ENCODE measurements around the gene BMPER.

Gene BMPER

DNA sequence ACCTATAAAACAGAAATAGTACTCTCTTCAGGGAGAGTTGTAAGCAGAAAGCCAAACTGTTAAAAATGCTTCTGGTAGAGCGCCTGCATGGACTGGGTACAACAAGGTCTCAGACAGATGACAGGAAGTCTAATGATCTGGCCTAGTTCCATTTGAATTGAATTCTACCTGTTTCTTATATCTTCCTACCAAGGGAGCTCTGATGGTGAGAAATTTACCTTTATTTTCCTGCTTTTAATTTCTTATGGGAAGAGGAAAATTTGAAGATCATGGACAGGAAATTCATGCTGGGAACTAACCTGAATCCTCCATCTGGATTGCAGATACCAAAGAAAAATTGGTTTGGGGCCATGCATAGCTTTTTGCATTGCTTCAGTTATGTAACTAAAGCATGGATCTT is 63.3 kb downstream of the BMPER start:
- DNase-seq (ENCODE audit: low read depth in 2 of 2): no peak

DNA sequence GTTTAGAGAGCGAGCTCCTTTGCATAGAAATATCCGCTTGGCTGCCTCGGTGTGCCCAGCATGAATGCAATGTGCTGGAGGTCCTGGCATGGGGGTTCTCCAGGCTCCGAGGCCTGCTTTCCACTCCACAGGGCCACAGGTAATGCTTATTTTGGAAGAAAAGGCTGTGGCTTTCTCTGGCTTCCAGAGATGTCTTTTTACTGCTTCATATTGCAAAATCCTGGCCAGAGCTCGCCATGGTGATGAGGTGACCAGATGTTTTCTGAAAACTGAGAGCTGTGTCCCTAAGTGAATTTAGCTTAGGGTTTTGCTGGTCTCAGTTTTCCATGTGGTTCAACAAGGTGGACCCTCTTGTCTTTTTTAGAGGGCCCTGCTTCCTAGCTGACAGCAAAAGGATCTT is 65.2 kb downstream of the BMPER start:
- DNase-seq (ENCODE audit: low read depth in 2 of 2): no peak

DNA sequence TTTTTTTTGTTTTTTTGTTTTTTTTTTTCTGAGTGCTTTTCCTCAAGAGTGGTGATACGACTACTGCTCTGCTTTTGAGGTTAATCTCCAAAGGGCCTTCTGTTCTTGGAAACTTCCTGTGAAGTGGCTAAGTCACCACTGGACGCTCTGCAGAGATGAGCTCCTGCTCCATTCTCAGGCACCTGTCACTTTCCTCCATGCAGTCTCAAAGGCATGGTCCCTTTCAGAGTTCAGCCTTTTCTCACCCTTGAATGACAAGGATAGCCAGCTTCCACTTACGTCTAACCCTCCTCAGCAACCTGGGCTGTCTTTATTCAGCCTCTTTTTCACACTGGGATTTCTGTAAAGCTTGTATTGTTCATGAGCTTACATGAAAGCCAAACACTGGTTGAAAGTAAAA is 65.8 kb downstream of the BMPER start:
- DNase-seq (ENCODE audit: low read depth in 2 of 2): no peak

DNA sequence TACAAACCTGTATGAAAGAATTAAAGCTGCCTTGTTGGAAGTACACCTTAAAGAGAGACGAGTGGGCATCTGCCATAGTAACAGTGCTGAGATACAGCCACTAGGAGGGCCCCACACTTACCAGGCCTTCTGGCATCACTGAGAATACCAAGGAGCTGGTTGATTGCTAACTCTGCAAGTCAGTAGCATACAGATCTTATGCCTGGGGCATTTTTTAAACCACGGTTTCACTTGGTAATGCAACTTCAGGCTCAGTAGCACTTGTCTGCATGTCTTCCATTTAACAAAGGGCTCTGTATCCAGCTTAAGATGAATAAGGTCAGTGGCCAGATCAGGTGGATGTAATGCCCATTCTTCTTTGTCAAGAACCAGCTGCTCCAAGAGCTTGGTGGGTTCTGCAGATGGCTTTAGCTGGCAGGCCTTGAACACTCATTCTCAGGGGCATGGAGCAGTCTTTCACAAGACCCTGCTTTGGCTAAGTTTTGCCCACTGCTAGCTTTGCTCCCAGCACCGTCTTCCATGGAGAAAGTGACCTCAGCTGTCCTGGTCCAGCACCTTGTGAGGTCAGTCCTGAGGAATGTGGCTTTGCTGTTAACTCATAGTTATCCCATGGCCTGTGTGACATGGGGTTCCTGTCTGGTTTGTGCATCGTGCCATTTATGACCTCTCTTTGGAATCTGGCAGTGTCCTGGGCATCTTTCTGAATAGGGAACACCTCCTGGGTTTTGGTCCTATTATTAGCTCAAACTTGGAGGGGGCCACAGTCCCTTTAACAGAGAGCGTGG is 68.1 kb downstream of the BMPER start:
- no peak for DNase-seq (ENCODE audit: low read depth in 2 of 2)

DNA sequence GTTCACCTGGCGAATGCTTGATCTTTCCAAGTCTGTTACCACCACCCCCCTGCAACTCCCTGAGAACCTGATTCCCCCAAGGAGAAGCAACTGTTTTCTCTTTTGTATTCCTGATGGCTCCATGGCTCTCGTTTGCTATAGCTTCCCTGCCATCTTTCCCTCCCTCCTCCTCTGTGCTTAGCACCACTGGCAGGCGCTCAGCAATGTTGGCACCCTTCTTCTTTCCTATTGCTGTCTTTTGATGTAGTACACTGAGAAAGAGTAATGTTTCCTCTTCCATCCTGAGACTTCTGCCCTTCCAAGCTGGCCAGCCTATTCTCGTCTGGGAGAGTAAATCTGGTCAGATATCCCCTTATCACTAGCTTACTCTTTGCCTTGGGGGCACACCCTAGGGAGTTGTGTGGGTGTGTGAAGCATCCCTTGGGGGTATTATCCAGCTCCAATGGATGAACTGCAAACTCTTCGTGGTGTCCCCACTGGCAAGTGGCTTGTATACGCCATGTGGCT is 74.0 kb downstream of the BMPER start:
- no peak for DNase-seq (ENCODE audit: low read depth in 2 of 2)

DNA sequence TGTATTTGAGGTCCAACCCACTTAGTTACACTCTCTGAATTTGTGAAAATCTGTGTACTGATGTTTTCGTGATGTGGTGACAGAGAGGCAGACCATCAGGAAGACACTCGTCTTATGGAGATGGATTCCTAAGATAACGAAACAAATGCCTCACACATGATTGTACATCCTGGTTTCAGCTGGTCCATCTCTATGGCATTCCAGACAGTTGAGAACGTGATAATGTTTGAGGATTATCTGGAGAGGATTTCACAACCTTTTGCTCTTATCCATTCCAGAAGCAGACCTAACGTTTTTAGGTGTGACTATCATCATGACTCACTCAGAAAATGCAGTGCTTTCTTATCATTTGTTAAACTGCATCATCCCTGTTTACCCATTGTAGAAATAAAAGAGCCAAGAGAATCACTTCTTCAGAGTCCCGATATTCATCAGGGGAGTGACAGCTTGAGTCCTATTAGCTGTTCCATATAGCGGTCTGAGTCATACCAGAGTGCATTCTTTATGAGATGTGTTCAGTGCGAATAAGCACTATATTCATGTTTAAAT is 74.5 kb downstream of the BMPER start:
- DNase-seq (ENCODE audit: low read depth in 2 of 2): no peak

DNA sequence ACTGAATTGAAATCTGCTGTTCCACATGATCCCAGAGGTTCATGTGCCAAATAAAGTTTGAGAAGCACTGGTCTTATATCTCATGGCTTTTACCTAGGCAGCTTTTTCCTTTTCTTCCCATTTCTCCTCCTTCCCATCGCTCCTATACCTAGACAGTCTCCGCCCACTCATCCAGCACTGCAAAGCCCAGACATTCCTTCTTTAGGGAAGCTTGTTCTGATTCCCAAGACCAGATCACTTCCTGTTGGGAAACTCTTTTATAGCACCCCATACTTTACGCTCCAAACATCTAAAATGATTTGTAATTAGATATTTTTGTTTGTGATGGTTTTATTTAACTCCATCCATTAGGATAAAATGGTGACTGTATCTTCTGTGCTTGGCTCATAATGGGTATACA is 75.9 kb downstream of the BMPER start:
- DNase-seq (ENCODE audit: low read depth in 2 of 2): no peak

DNA sequence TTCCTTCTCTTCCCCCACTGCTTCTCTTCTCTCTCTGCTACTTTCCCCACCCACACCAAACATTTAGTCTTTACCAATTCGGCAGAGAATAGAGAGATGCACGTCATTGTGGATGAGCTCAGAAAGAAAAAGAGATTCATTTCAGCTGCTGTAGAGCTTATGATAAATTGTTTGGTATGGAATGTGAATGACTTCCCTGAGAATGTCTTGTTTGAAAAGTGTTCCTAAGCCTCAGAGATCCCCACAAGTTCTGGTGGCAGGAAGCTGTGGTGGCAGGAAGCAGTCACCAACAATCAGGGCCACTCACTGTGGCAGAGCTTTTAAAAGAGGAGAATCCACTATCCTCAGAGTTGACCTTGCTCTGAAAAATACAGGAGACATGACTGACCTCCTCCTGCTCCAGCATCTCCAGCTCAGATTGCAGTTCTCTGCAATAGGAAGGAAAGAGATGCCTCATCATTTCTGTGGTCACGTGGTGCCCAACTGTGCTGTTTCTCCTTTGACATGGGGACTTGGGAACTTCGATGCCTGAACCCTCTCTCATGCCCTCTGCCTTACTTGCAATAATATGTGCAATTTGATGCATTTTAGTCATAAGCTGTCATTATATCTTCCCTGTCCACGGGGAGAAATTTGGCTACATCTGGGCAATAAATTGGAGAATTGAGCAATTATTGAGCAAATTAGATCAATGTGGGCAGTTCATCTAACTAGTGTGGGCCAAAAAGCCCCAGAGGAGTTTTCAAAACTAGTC is 76.5 kb downstream of the BMPER start:
- no peak for DNase-seq (ENCODE audit: low read depth in 2 of 2)

DNA sequence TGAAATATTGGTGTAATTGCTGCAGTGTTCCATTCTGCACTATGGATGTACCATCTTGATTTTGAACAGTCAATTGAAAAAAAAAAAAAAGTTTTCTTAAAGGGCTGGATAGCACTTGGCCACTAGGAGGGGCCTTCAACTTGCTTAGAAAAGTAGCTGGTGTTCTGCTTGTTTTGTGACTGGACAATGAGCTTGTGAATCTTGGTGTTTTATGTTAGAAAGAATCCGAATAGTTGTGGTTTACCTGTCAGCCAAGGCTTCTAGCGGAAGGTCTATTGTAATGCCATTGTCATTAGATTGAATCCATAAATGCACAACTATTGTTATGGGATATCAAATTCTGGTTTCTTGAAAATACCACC is 77.1 kb downstream of the BMPER start:
- DNase-seq (ENCODE audit: low read depth in 2 of 2): no peak

DNA sequence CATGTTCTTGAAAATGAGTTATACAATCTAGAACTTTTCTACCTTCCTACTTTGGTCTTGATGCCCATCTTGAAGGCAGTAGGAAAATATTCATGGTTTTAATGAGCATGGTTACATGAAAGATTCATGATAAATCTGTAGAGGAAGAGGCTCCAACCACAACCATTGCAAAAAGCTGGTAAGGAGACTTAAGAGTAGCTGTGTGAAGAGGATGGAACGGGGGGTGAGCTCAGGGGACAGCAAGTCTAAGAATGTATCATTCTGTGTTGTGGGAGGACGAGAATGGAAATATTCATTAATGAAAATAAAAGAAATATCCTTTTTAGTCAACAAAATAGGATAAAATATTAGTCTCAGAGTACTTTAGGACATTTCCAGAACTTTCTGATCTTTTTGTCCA is 81.1 kb downstream of the BMPER start:
- no peak for DNase-seq (ENCODE audit: low read depth in 2 of 2)

DNA sequence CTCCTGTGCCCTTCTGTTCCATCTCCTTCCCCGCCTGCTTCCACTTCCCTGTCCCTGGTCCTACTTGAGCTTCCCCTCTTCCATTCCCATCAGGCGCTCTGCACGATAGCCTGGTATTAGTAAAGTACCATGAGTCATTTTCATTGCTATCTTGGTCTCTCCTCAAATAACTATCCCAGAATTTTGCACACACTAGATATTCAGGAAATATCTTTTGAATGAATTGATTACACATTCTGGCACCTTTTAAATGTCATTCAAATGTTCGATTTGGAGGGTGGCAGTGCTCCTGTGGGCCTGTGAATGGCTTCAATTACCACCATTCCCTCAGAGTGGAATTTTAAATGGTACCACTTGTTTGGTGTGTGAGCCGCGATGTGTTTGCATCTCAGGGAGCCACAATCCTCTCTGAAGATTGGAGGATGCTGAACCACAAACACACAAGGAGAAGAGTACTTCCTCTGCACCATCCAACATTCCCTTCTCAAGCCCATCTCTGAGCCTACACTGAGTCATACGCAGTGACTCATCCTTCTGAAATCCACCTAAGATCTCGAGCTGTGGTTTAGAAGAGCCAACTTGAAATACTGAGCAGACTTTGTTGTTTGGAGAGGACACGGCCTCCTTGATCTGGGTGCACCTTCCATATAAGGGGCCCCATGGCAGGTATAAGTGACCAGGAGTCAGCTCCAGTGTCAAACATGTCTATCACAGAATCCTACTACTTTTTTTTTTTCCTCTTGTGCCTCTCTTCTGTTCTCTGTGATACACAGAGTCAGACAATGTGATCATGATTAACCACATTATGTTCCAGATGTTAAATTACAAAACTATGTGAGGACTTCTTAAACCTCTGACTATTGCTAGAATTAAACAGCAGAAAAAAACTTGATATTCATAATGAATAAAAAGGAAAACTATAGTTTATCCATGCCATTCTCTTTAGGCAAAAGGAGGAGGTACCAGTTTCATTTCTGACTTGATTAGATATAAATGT is 81.9 kb downstream of the BMPER start:
- DNase-seq (ENCODE audit: low read depth in 2 of 2): no peak

DNA sequence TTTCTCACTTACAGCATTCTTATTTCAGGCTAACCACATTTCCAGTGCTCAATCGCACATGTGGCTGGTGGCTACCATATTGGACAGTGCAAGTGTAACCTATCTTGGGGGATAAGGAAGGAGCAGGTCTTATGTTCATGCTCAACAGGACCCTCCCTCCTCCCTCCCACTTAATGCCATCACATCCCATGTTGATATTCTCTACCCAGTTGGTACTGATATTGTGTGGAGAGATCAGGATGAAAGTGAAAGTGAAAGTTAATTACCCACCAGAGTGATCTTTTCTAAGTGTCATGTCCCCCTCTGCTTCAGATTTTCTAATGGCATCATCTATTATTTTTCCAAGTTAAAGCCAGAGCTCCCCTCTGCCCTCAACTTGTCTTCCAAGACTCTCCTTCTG is 91.6 kb downstream of the BMPER start:
- DNase-seq (ENCODE audit: low read depth in 2 of 2): no peak

DNA sequence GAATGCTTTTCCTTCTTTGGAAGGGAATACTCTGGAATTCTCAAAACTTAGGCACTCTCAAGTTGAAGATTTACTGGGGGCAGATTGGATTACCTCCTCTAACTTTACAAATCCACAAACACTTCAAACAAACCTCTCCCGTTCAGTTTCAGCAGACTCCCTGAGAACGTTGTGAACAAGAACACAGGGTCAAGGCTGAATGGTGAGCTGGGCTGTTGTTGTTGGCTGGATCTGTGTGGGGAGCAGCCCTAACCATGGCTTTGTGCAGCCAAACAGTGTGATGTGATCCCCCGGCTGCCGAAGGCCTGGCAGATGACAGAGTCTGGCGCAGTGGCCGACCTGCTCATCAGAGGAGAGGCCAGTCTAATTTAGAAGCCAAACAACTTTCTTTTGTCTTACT is 93.1 kb downstream of the BMPER start:
- DNase-seq (ENCODE audit: low read depth in 2 of 2): no peak

DNA sequence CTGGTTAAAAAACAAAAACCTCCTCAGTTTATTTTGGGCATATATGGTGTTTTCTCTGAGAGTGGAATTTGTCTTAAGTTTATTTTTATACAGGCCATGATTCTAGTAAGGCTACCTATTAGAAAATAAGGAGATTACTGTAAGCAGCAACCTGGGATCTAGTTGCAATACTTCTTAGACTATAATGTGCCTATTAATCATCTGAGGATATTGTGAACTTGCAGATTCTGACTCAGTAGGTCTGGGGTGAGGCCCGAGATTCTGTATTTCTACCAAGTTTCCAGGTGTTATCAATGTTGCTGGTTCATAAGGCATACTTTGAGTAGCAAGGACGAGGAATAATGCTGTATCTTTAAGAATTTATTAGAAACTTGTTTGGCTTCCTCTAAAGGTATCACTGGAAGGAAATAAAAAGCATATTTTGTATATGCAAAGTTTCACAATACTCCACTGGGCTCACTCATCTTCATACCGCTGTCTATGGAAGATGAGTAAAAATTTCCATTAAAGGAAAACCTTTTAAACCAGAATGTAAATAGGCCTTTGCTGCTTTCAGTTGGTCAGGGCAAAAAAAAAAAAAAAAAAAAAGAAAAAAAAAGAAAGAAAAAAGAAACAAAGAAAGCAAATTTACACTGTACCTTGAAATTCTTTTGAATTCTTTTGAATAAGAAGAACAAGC is 105.8 kb downstream of the BMPER start:
- no peak for DNase-seq (ENCODE audit: low read depth in 2 of 2)

DNA sequence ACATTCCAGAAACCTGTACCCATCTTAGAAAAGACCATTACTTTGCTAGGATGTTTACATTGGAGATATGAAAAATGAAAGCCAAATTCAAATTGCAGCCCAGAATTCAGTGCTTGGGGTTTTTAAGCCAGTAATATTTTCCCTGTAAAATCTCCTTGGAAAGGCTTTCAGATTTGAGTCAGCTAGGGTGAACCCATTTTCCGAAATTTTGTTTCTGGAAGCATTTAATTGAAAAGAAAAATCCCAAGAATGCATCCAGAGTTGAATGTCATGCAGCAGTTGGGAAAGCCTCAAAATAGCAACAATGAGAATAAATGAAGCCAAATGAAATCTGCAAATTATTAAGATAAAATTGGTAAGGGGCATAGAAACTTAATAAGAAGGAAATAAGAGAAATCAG is 106.4 kb downstream of the BMPER start:
- DNase-seq (ENCODE audit: low read depth in 2 of 2): no peak

DNA sequence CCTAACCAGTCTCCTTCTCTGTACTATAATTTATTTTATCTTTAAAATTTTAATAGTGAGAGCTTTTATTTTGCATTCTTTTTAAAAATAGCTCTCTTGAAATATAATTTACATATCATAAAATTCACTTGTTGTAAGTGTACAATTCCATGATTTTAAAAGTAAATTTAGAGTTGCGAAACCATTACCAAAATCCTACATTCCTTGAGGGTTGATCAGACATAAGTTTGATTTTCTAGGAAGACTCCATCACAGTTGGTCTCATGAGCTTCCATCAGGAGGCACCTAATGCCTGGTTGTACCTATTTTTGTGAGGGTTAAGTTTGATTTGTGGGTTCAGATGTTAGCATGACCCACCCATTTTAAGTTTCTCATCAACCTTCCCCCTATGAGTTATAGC is 108.1 kb downstream of the BMPER start:
- DNase-seq (ENCODE audit: low read depth in 2 of 2): no peak

DNA sequence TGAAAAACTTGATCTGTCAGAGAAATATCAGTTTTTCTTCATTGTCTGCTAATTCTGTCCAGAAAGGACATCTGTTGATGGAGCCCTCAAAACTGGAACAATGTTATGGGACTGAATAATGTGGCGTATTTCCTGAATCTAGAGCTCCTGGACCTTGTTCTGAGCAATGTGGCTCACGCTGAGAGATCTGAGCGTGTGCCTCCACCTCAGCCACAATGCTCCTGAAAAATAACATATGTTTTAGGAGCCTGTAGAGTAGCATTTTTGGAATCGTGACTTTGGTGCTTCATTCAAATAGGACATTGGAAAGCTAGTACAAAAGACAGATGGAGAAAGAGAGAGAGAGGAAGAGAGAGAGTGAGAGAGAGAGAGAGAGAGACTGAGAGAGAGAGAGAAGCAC is 110.3 kb downstream of the BMPER start:
- no peak for DNase-seq (ENCODE audit: low read depth in 2 of 2)

DNA sequence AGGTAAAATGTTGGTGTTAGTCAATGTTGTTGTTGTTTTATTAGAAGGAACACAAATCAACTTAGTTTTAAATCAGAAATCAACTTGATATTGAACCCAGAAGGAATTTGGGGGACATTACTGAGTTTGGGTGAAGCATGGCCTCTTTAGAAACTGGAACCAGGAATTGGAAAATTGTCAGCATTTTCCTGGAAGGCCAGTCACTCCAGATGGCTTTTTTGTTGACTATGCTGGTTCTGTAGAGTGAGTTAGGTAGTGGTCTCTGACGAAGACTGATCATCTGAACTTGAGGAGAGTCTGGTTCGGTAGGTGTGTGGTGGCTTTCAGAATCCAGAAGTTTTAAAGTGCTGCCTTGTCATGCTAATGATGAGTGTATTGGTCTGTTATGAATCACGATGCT is 111.5 kb downstream of the BMPER start:
- DNase-seq (ENCODE audit: low read depth in 2 of 2): no peak

DNA sequence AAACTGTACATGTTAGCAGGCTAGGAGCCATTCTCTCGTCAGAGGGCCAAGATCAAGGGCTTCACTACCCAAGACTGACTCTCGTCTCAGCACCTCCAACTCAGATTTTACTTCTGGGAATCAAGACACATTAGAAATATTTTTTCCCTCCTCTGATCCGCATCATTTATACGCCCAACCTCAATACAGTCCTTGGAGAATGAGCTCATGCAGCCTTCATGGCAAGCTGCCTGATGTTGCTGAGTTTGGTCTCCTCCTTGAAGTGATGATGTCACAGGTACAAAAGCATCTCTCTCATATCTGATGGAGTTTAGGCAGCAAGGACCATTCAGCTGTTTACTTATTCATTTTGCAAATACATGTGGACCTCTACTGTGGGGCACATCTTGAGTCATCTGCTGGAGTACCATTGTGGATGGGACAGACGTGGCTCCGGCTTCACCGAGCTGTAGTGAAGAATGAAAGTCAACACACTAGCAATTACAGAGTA is 114.0 kb downstream of the BMPER start:
- no peak for DNase-seq (ENCODE audit: low read depth in 2 of 2)

DNA sequence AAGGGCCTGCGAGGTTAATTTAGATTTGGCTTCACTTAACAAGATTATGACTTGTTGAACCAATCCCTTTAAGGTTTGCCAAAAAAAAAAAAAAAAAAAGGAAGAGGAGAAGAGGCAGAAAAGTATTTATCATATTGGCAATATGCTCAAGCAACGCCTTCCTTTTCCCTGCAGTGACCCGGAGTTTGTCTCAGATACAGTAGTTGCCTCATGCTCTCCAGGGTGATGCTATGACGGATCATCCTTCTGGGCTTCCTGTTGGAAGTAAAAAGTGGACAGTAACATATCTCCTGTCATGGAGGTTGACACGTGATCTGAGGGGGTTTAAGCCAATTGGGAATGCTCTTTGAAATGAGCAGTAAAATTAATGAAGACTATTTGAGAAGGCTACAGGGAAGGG is 117.3 kb downstream of the BMPER start:
- DNase-seq (ENCODE audit: low read depth in 2 of 2): no peak

DNA sequence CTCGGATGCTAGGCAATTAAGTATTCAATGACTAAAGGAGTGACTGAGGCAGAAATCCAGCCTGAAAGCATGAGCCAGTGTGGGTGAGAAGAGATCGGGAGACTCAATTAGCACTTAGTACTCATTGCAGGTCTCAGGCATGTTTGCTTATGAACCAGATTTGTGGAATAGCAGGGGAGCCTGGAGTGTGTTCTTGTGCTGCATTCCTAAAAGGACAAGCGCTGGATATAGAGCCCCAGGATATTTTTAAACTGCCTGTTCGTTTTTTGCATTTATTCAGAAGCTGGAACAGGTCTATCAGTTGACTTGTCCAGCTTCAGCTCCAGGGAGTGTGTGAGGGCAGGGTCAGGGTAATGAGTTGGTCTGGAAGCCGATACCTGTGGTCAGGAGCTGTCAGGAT is 120.3 kb downstream of the BMPER start:
- DNase-seq (ENCODE audit: low read depth in 2 of 2): no peak
